Endothelial cell of umbilical vein (primary cell): ENCODE data around the gene OR10H5. TPM values are rescaled to one million over a fixed set of nuclear protein-coding genes. Genes with fewer than 3 reads are reported as not detected.

Experiments
- BruUV-seq: library from RNA; stranded (reverse); fragments of 400-500 nt; replicated peaks from 2 replicates; lab custom pipeline; 2021; lab: Mats Ljungman, UMichigan
- CTCF ChIA-PET: fragments of 300-600, 350-600 bp; sonication (Branson Sonifier 250); formaldehyde crosslinking; loops from one replicate; lab custom pipeline; 2021; ENCODE audit warnings: antibody characterized with exemption, inconsistent platforms; lab: Charles Lee
- POLR2A ChIA-PET: fragments of 300-600, 350-600 bp; sonication (Branson Sonifier 250); formaldehyde crosslinking; loops from one replicate; lab custom pipeline; 2021; ENCODE audit warnings: antibody characterized with exemption, inconsistent platforms; lab: Charles Lee
- DNase-seq: peaks from one replicate; pipeline ENCODE4 v3.0.0-alpha.2; 2011; ENCODE audit warnings: low read depth, low spot score
- FAIRE-seq: peaks from 2 replicates; lab custom pipeline; 2011; peaks lifted over from hg19 to GRCh38; lab: Jason Lieb, UNC
- H2AFZ ChIP-seq: 2 replicates; pipeline ENCODE4 v1.6.0; 2012; ENCODE audit warnings: low read depth, low read length, control low read depth, inconsistent platforms
- H3K27ac ChIP-seq: 2 replicates; pipeline ENCODE4 v1.5.1; 2011; ENCODE audit warnings: low read depth, mild to moderate bottlenecking, control low read depth, low read length, moderate library complexity; ENCODE audit not compliant: insufficient read depth
- H3K27me3 ChIP-seq, 2 experiments: 2 replicates each; pipeline versions ENCODE4 v1.6.0 to v1.6.1; 2011; ENCODE audit warnings: low read length in 2 of 2, mixed read lengths in 1 of 2; ENCODE audit not compliant: control insufficient read depth in 2 of 2, insufficient read depth in 2 of 2
- H3K36me3 ChIP-seq, 2 experiments: 2 replicates in 1 of 2; 3 replicates in 1 of 2; pipeline ENCODE4 v1.5.1; 2011; ENCODE audit warnings: low read length in 2 of 2, mild to moderate bottlenecking in 1 of 2, moderate library complexity in 1 of 2; ENCODE audit not compliant: control insufficient read depth in 2 of 2, insufficient read depth in 2 of 2; ENCODE audit errors: extremely low read depth in 1 of 2
- H3K4me1 ChIP-seq: 3 replicates; pipeline ENCODE4 v1.5.1; 2011; ENCODE audit warnings: mild to moderate bottlenecking, low read length; ENCODE audit not compliant: control insufficient read depth, insufficient read depth; ENCODE audit errors: extremely low read depth
- H3K4me2 ChIP-seq: 2 replicates; pipeline ENCODE4 v1.6.1; 2011; ENCODE audit warnings: low read length, control low read depth, mixed read lengths; ENCODE audit not compliant: insufficient read depth
- H3K4me3 ChIP-seq, 3 experiments: fragments of 200-600 bp in 1 of 3; sonication (generic), shearing (Covaris generic) in 1 of 3; replicated peaks in 1 of 3; 2 replicates each; pipeline ENCODE4 v1.5.1; 2011 to 2016; ENCODE audit warnings: control low read depth in 3 of 3, low read length in 3 of 3, mild to moderate bottlenecking in 2 of 3, inconsistent platforms in 1 of 3, low read depth in 1 of 3, moderate library complexity in 1 of 3; ENCODE audit not compliant: insufficient read depth in 1 of 3
- H3K79me2 ChIP-seq: 2 replicates; pipeline ENCODE4 v1.6.0; 2012; ENCODE audit warnings: low read length, inconsistent platforms; ENCODE audit not compliant: control insufficient read depth, insufficient read depth
- H3K9ac ChIP-seq: replicated peaks from 2 replicates; pipeline ENCODE3; 2011; ENCODE audit warnings: low read length, control low read depth; ENCODE audit not compliant: insufficient read depth; ENCODE audit errors: extremely low read depth
- H3K9me1 ChIP-seq: replicated peaks from 3 replicates; pipeline ENCODE4 v1.6.0; 2011; ENCODE audit warnings: mild to moderate bottlenecking, low read length; ENCODE audit not compliant: control insufficient read depth, insufficient read depth; ENCODE audit errors: extremely low read depth
- H3K9me3 ChIP-seq: replicated peaks from 2 replicates; pipeline ENCODE4 v1.5.1; 2012; ENCODE audit warnings: low read length, inconsistent platforms; ENCODE audit not compliant: control insufficient read depth, insufficient read depth
- H4K20me1 ChIP-seq: replicated peaks from 2 replicates; pipeline ENCODE3; 2011; ENCODE audit warnings: mild to moderate bottlenecking, low read length; ENCODE audit not compliant: control insufficient read depth, insufficient read depth; ENCODE audit errors: extremely low read depth
- EZH2 ChIP-seq: IDR thresholded peaks from 2 replicates; pipeline ENCODE4 v1.6.1; 2012; ENCODE audit warnings: borderline replicate concordance, low read depth, mild to moderate bottlenecking, moderate library complexity, low read length, inconsistent platforms; ENCODE audit not compliant: severe bottlenecking
- FOS ChIP-seq: IDR thresholded peaks from 2 replicates; pipeline ENCODE4 v1.6.1; 2011; ENCODE audit warnings: mild to moderate bottlenecking, low read length, moderate library complexity, borderline replicate concordance; ENCODE audit not compliant: insufficient read depth
- GATA2 ChIP-seq: IDR thresholded peaks from 2 replicates; pipeline ENCODE4 v1.7.0; 2011; ENCODE audit warnings: low read depth, mild to moderate bottlenecking, moderate library complexity, mixed read lengths, low read length; ENCODE audit not compliant: insufficient read length, insufficient read depth
- JUN ChIP-seq: IDR thresholded peaks from 2 replicates; pipeline ENCODE4 v1.6.1; 2011; ENCODE audit warnings: borderline replicate concordance, low read depth; ENCODE audit not compliant: insufficient read length, insufficient read depth
- MAX ChIP-seq: IDR thresholded peaks from 2 replicates; pipeline ENCODE4 v1.6.1; 2011; ENCODE audit not compliant: insufficient read depth, insufficient read length
- MYC ChIP-seq: IDR thresholded peaks from one replicate; pipeline ENCODE4 v1.6.1; 2011; ENCODE audit warnings: mild to moderate bottlenecking, low read depth, low read length
- POLR2A ChIP-seq: IDR thresholded peaks from 2 replicates; pipeline ENCODE4 v1.6.1; 2012; ENCODE audit warnings: low read depth, mild to moderate bottlenecking, control low read depth, low read length
- POLR2AphosphoS5 ChIP-seq: IDR thresholded peaks from 2 replicates; pipeline ENCODE4 v1.6.1; 2012; ENCODE audit warnings: low read depth, mild to moderate bottlenecking, control low read depth, low read length, moderate library complexity; ENCODE audit not compliant: insufficient read depth
- dilution Hi-C: fragments of 300-500 bp; cut with MboI; formaldehyde crosslinking; loops from one replicate; pipeline ENCODE4 v1.15.0; 2019; ENCODE audit warnings: low sequenced_read_pairs; ENCODE audit not compliant: extremely low pct_ligation_motif_present
- intact Hi-C: fragments of 100-400 bp; cut with micrococcal nuclease; formaldehyde crosslinking; loops from one replicate; pipeline ENCODE4 v1.10.0; 2022
- polyA plus RNA-seq, 4 experiments: library from polyadenylated mRNA; depleted of rRNA in 3 of 4; stranded (reverse) in 3 of 4; unstranded in 1 of 4; fragments of >200 nt; gene quantifications; 2 replicates each; pipeline versions ENCODE4 v1.2.1 to v1.2.3, GENCODE V29; 2011 to 2012; ENCODE audit warnings: missing spikeins in 1 of 4
- total RNA-seq: library from RNA; stranded (reverse); gene quantifications from 2 replicates; pipeline ENCODE4 v1.2.3, GENCODE V29; 2021
- TF ChIP-seq, protein P1 (sequence below), 2 donors: IDR thresholded peaks; 1 replicate in 1 of 2; 2 replicates in 1 of 2; pipeline ENCODE4 v1.5.1; 2011; ENCODE audit warnings: low read length in 2 of 2, mild to moderate bottlenecking in 2 of 2, moderate library complexity in 2 of 2, control low read depth in 1 of 2, inconsistent platforms in 1 of 2, low read depth in 1 of 2; ENCODE audit not compliant: insufficient read depth in 1 of 2; ENCODE audit errors: extremely low read depth in 1 of 2

The OR10H5 gene
- total and polyA plus RNA-seq, 2 donors (not counting 3 experiments of a cell fraction or from before 2014, with no cell fraction given), result not detected

GRCh38 chr19:15846923-15847322, 59.5 kb downstream of the OR10H5 start:
- Histone ChIP-seq H3K36me3 (no peaks in the 10 kb centered on the region), H3K4me1 (no peaks in the 10 kb centered on the region), H3K4me2 (no peak overlapping the region), H3K79me2 (no peaks in the 10 kb centered on the region), H3K27me3 (no peaks in the 10 kb centered on the region), H2AFZ (no peak overlapping the region), H3K9me3 (no peaks in the 10 kb centered on the region), H3K4me3 (no peak overlapping the region), H3K27ac (no peak overlapping the region), H3K9me1 (no peaks in the 10 kb centered on the region), H4K20me1 (no peaks in the 10 kb centered on the region), H3K9ac (no peak overlapping the region)
- ChIA-PET POLR2A (no interaction called here), CTCF (no interaction called here)
- BruUV-seq, result no TSS peak
- DNase-seq (no peak), FAIRE-seq (no peak)
- TF ChIP-seq JUN, result no peak
- no peak for TF ChIP-seq MAX
- no peak for TF ChIP-seq POLR2AphosphoS5
- no peak for TF ChIP-seq GATA2
- no peak for TF ChIP-seq EZH2
- no peak for TF ChIP-seq POLR2A
- no peak for TF ChIP-seq MYC
- TF ChIP-seq, protein P1, sequence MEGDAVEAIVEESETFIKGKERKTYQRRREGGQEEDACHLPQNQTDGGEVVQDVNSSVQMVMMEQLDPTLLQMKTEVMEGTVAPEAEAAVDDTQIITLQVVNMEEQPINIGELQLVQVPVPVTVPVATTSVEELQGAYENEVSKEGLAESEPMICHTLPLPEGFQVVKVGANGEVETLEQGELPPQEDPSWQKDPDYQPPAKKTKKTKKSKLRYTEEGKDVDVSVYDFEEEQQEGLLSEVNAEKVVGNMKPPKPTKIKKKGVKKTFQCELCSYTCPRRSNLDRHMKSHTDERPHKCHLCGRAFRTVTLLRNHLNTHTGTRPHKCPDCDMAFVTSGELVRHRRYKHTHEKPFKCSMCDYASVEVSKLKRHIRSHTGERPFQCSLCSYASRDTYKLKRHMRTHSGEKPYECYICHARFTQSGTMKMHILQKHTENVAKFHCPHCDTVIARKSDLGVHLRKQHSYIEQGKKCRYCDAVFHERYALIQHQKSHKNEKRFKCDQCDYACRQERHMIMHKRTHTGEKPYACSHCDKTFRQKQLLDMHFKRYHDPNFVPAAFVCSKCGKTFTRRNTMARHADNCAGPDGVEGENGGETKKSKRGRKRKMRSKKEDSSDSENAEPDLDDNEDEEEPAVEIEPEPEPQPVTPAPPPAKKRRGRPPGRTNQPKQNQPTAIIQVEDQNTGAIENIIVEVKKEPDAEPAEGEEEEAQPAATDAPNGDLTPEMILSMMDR (IDR thresholded peaks at IDR 0.05; ENCODE audit: extremely low read depth in 1 of 2, insufficient read depth in 1 of 2, low read depth in 1 of 2, low read length in 2 of 2), result no peak
- no peak for TF ChIP-seq FOS
- intact Hi-C loops (no loop called here), dilution Hi-C loops (no loop called here)
